K562 (cell line): ENCODE results near the gene HYAL4. TPM values are rescaled to one million over a fixed set of nuclear protein-coding genes. Genes with fewer than 3 reads are reported as not detected.

ENCODE experiments used
- ATAC-seq: fragments of 200-7000 bp; cut with Tn5 transposase; 3 replicates; pipeline ENCODE4 v1.9.1; 2020; ENCODE audit warnings: moderate library complexity
- BruUV-seq: library from RNA; stranded (reverse); fragments of 400-500 nt; replicated peaks from 2 replicates; lab custom pipeline; 2021; lab: Mats Ljungman, UMichigan
- CTCF ChIA-PET: fragments of 300-600 bp; formaldehyde crosslinking; extraction: SDS; loops from one replicate; lab custom pipeline; 2021; ENCODE audit warnings: low intra/inter-chr PET ratio; lab: Yijun Ruan, JAX
- POLR2A ChIA-PET: fragments of 300-600, 350-650 bp; sonication (Branson Sonifier 250); formaldehyde crosslinking; extraction: SDS; loops from one replicate; lab custom pipeline; 2021; ENCODE audit warnings: antibody characterized with exemption, inconsistent platforms; lab: Yijun Ruan, JAX
- DNase-seq, 4 experiments: peaks; one replicate each; pipeline versions ENCODE4 v3.0.0 to v3.0.0-alpha.2; 2011 to 2018; ENCODE audit warnings: low spot score in 3 of 4, mixed read lengths in 3 of 4; ENCODE audit errors: extremely low read depth in 1 of 4
- FAIRE-seq: peaks from 2 replicates; lab custom pipeline; 2011; peaks lifted over from hg19 to GRCh38; lab: Jason Lieb, UNC
- H2AFZ ChIP-seq: 2 replicates; pipeline ENCODE4 v1.6.0; 2011; ENCODE audit warnings: low read depth, low read length, control low read depth, inconsistent platforms
- H3K27ac ChIP-seq: fragments of 200-600 bp; 3 replicates; pipeline ENCODE4 v1.8.0; 2011; ENCODE audit warnings: low read depth, mild to moderate bottlenecking, control low read depth, inconsistent platforms, low read length, moderate library complexity, mixed read lengths; ENCODE audit errors: extremely low read depth
- H3K27me3 ChIP-seq, 2 experiments: fragments of 300-600 bp in 1 of 2; 2 replicates in 1 of 2; 3 replicates in 1 of 2; pipeline versions ENCODE4 v1.6.0 to v1.8.0; 2011; ENCODE audit warnings: inconsistent platforms in 2 of 2, low read length in 2 of 2, mild to moderate bottlenecking in 1 of 2, mixed read lengths in 1 of 2, moderate library complexity in 1 of 2; ENCODE audit not compliant: control insufficient read depth in 2 of 2, insufficient read depth in 2 of 2
- H3K36me3 ChIP-seq: fragments of 300-600 bp; 3 replicates; pipeline ENCODE4 v1.8.0; 2011; ENCODE audit warnings: mild to moderate bottlenecking, low read length, inconsistent platforms; ENCODE audit not compliant: control insufficient read depth, insufficient read depth
- H3K4me1 ChIP-seq, 2 experiments: fragments of 200-600 bp in 1 of 2; replicated peaks in 1 of 2; 2 replicates in 1 of 2; 3 replicates in 1 of 2; pipeline versions ENCODE4 v1.5.1 to v1.8.0; 2011; ENCODE audit warnings: inconsistent platforms in 2 of 2, low read length in 2 of 2, mild to moderate bottlenecking in 1 of 2, mixed read lengths in 1 of 2, moderate library complexity in 1 of 2; ENCODE audit not compliant: control insufficient read depth in 2 of 2, insufficient read depth in 2 of 2
- H3K4me2 ChIP-seq: 2 replicates; pipeline ENCODE4 v1.6.1; 2011; ENCODE audit warnings: low read length, control low read depth, inconsistent platforms, mixed read lengths; ENCODE audit not compliant: insufficient read depth
- H3K4me3 ChIP-seq: fragments of 200-600 bp; sonication (generic), shearing (Covaris generic); 2 replicates; pipeline ENCODE4 v1.5.1; 2016; ENCODE audit warnings: control low read depth, inconsistent platforms
- H3K79me2 ChIP-seq: fragments of 200-600 bp; 3 replicates; pipeline ENCODE4 v1.8.0; 2011; ENCODE audit warnings: low read length, inconsistent platforms; ENCODE audit not compliant: control insufficient read depth, insufficient read depth
- H3K9ac ChIP-seq, 2 experiments: 2 replicates each; pipeline versions ENCODE4 v1.6.0 to v1.6.1; 2011; ENCODE audit warnings: low read depth in 2 of 2, low read length in 2 of 2, control low read depth in 1 of 2, inconsistent platforms in 1 of 2, mild to moderate bottlenecking in 1 of 2, mixed read lengths in 1 of 2; ENCODE audit not compliant: insufficient read depth in 1 of 2
- H3K9me1 ChIP-seq: one replicate; pipeline ENCODE4 v1.6.0; 2011; ENCODE audit warnings: inconsistent platforms, mild to moderate bottlenecking, low read length, moderate library complexity; ENCODE audit not compliant: control insufficient read depth, insufficient read depth
- H3K9me3 ChIP-seq: replicated peaks from 2 replicates; pipeline ENCODE4 v1.5.1; 2011; ENCODE audit warnings: low read depth, low read length, inconsistent platforms; ENCODE audit not compliant: control insufficient read depth, insufficient read depth
- H4K20me1 ChIP-seq: replicated peaks from 2 replicates; pipeline ENCODE4 v1.6.1; 2011; ENCODE audit warnings: low read length, inconsistent platforms, mixed read lengths; ENCODE audit not compliant: control insufficient read depth, insufficient read depth
- ATF3 ChIP-seq, 2 experiments: fragments of 450-650 bp in 1 of 2; sonication (generic) in 1 of 2; formaldehyde crosslinking in 1 of 2; IDR thresholded peaks in 1 of 2; conservative IDR thresholded peaks in 1 of 2; 2 replicates each; pipeline versions ENCODE4 v1.6.1 to v1.8.1; 2016 to 2023; ENCODE audit warnings: mild to moderate bottlenecking in 2 of 2, moderate library complexity in 2 of 2, inconsistent platforms in 1 of 2, missing genetic modification reagents in 1 of 2
- CC2D1A ChIP-seq: fragments of 450-650 bp; IDR thresholded peaks from 2 replicates; pipeline ENCODE4 v1.6.1; 2017; ENCODE audit warnings: mild to moderate bottlenecking
- CSDE1 ChIP-seq, 2 experiments: fragments of 450-650 bp; IDR thresholded peaks; 2 replicates each; pipeline ENCODE4 v1.6.1; 2016; ENCODE audit warnings: mild to moderate bottlenecking in 1 of 2
- ETV5 ChIP-seq: sonication (generic); formaldehyde crosslinking; IDR thresholded peaks from 2 replicates; pipeline ENCODE4 v1.4.0; 2020; ENCODE audit warnings: low read depth, mild to moderate bottlenecking, missing genetic modification reagents
- HIVEP1 ChIP-seq: fragments of 250-450 bp; sonication (Bioruptor Pico); IDR thresholded peaks from 2 replicates; pipeline ENCODE4 v1.4.0; 2020; ENCODE audit warnings: mild to moderate bottlenecking
- KAT7 ChIP-seq: sonication (generic); formaldehyde crosslinking; IDR thresholded peaks from 2 replicates; pipeline ENCODE4 v1.8.0; 2022; ENCODE audit warnings: missing genetic modification reagents, mild to moderate bottlenecking, borderline replicate concordance
- MCM7 ChIP-seq, 2 experiments: fragments of 450-650 bp; IDR thresholded peaks; 2 replicates each; pipeline ENCODE4 v1.6.1; 2016 to 2018
- MXI1 ChIP-seq: IDR thresholded peaks from 2 replicates; pipeline ENCODE4 v1.6.1; 2011; ENCODE audit warnings: low read depth, mild to moderate bottlenecking, improper control_type of control experiment, low read length
- NFIC ChIP-seq: fragments of 450-650 bp; IDR thresholded peaks from 2 replicates; pipeline ENCODE4 v1.6.1; 2017; ENCODE audit warnings: mild to moderate bottlenecking, inconsistent platforms
- NR4A1 ChIP-seq, 2 experiments: fragments of 250-450 bp in 1 of 2; fragments of 450-650 bp in 1 of 2; sonication (Bioruptor Pico) in 1 of 2; IDR thresholded peaks; 2 replicates each; pipeline versions ENCODE4 v1.4.0 to v1.6.1; 2016 to 2020; ENCODE audit warnings: mild to moderate bottlenecking in 2 of 2, missing compliant biosample characterization in 1 of 2, missing genetic modification characterization in 1 of 2, moderate library complexity in 1 of 2
- SRSF7 ChIP-seq: fragments of 200-400 bp; formaldehyde crosslinking; optimal IDR thresholded peaks from 2 replicates; pipeline ENCODE3; 2017; ENCODE audit warnings: mild to moderate bottlenecking, low read depth, low read length
- ZNF282 ChIP-seq: sonication (generic); formaldehyde crosslinking; IDR thresholded peaks from 2 replicates; pipeline ENCODE4 v1.8.1; 2023; ENCODE audit warnings: missing genetic modification reagents
- WGBS: fragments of 100-300 bp; shearing (Covaris generic); methylation state at CpG from one replicate; pipeline ENCODE4 v1.1.6; 2016; ENCODE audit warnings: low coverage, mixed read lengths; ENCODE audit not compliant: insufficient coverage; ENCODE audit errors: missing lambda C conversion rate; 5-methylcytosine and 5-hydroxymethylcytosine counted together
- in situ Hi-C: fragments of 300-500 bp; cut with MboI; formaldehyde crosslinking; loops from 4 replicates; pipeline ENCODE4 v1.15.0; 2018; ENCODE audit warnings: inconsistent platforms, mixed read lengths
- intact Hi-C: fragments of 100-400 bp; cut with micrococcal nuclease; formaldehyde crosslinking; loops from 2 replicates; pipeline ENCODE4 v1.14.2; 2022
- polyA plus RNA-seq, 8 experiments: library from polyadenylated mRNA; depleted of rRNA in 4 of 8; stranded (reverse) in 5 of 8; unstranded in 3 of 8; fragments of >200 nt; fragmentation: Nextera tagmentation in 2 of 8; fragmentation: Illumina TruSeq in 1 of 8; extraction: Ambion mirVana in 2 of 8; extraction: Trizol in 1 of 8; gene quantifications; 2 replicates each; pipeline versions ENCODE4 v1.2.1 to v1.2.3, GENCODE V29; 2011 to 2014; ENCODE audit warnings: inconsistent platforms in 1 of 8, missing spikeins in 1 of 8
- total RNA-seq, 7 experiments: library from RNA; depleted of rRNA in 6 of 7; stranded (reverse); fragments of >200 nt in 6 of 7; fragmentation: Illumina TruSeq in 2 of 7; extraction: Trizol in 2 of 7; gene quantifications; 2 replicates each; pipeline versions ENCODE4 v1.2.1 to v1.2.3, GENCODE V29; 2011 to 2021; ENCODE audit warnings: low replicate concordance in 1 of 7

HYAL4 gene
- total and polyA plus RNA-seq, 9 of the 15 experiments (the other 6 are each of a cell fraction or from before 2014, with no cell fraction given), result not detected

- TF ChIP-seq ETV5 (CRISPR knock-in tag) (0 out of 2 replicates have a peak, but pooled peaks have one; percentile 36), SRSF7 (no peak)
Observed at GRCh38 chr7:123871998-123872867, 27.3 kb downstream of the HYAL4 start (continued).

- TF ChIP-seq NR4A1 (CRISPR knock-in tag; IDR thresholded peaks at IDR 0.05) (no peak), NR4A1 (tag; IDR thresholded peaks at IDR 0.05) (no peak), MXI1 (no peak), NFIC (no peak), CC2D1A (no peak), MCM7 (IDR thresholded peaks at IDR 0.05) (no peak), ATF3 (IDR thresholded peaks at IDR 0.05) (no peak), ATF3 (CRISPR knock-in tag; conservative IDR thresholded peaks at IDR 0.05) (no peak), CSDE1 (IDR thresholded peaks at IDR 0.05) (no peak), ZNF282 (CRISPR knock-in tag) (no peak), HIVEP1 (CRISPR knock-in tag) (no peak), KAT7 (CRISPR knock-in tag) (no peak)
- TF ChIP-seq, all 486 proteins: peak for 0
- no peak overlapping the region for H3K27ac ChIP-seq
- no peak overlapping the region for H3K9ac ChIP-seq
- ATAC-seq, result peak; percentile 25; the same call in 1 of the 3 replicates
- ChIA-PET CTCF (interaction anchor here (0.7 to 2.0 kb wide), 6 partner anchors 9 to 1654 kb away, joined by 3 to 14 read pairs (median 4); no protein-coding TSS in a partner anchor), POLR2A (no interaction called here)
- no peak for FAIRE-seq
- H2AFZ ChIP-seq, result no peak overlapping the region
- H3K4me1 ChIP-seq, result no peaks in the 10 kb centered on the region
- no peaks in the 10 kb centered on the region for H3K36me3 ChIP-seq
- in situ Hi-C loops (no loop called here), intact Hi-C loops (loop anchor here (1.0 to 10.0 kb wide), 7 partner anchors 190 to 1656 kb away; no protein-coding TSS in a partner anchor)
- H3K79me2 ChIP-seq, result no peaks in the 10 kb centered on the region
- BruUV-seq, result no TSS peak
- H4K20me1 ChIP-seq, result no peaks in the 10 kb centered on the region
- H3K9me1 ChIP-seq, result no peaks in the 10 kb centered on the region
- no peaks in the 10 kb centered on the region for H3K9me3 ChIP-seq
- peaks cover 0 to 9% of the 10 kb centered on the region in 2 experiments; a peak in 1 of 5 replicates for H3K27me3 ChIP-seq
- no peak overlapping the region for H3K4me3 ChIP-seq
- 3% methylated on average over 4 of the region's 4 CpGs for WGBS
- no peak for DNase-seq
- H3K4me2 ChIP-seq, result no peak overlapping the region
Observed at GRCh38 chr7:123872908-123873307, 27.9 kb downstream of the HYAL4 start.
